KBM-7 (cell line): ENCODE results near the gene ZNF350.

Experiments used
- DNase-seq: peaks from one replicate; pipeline ENCODE4 v3.0.0-alpha.2; 2015
- in situ Hi-C: fragments of 300-500 bp; cut with MboI; formaldehyde crosslinking; loops from 2 replicates; pipeline ENCODE4 v1.14.3; 2020; ENCODE audit warnings: low sequenced_read_pairs, low pct_unique_long_range_greater_than_20kb, mixed read lengths

The ZNF350 gene

DNA sequence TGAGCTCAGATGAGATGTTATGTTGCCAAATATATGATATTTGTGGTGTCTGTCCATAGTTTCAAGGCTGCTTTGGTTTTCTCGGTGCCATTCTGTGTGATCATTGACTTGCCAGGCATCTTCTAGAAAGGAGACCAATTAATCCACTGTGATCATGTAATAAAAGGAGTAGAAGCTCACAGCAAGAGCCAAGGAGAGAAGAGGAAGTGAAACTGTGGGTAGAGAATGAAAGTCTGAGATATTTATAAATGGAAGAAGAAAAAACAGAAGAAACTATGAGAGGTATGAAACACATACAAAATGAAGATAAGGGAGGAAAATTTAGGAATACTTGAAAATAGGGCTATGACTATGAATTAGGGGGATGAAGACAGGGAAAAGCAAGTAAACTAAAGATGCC, 70.5 kb downstream of the ZNF350 start:
- DNase-seq: no peak
- in situ Hi-C loops: no loop called here

- in situ Hi-C loops: no loop called here
- no peak for DNase-seq
Measured at GRCh38 chr19:51915324-51915867, 71.2 kb downstream of the ZNF350 start.
